Pancreas (tissue), 10 donors: ENCODE measurements around the gene ADGRE2. TPM values are rescaled to one million over a fixed set of nuclear protein-coding genes. Genes with fewer than 3 reads are reported as not detected.

Experiments
- ATAC-seq, 4 donors: fragments of 200-7000 bp; cut with Tn5 transposase; one replicate each; pipeline versions ENCODE4 v1.8.0 to v1.9.1; 2020; ENCODE audit warnings: mild to moderate bottlenecking in 4 of 4, moderate library complexity in 4 of 4
- DNase-seq, 6 donors: peaks; one replicate each; pipeline ENCODE4 v3.0.0-alpha.2; 2020
- FAIRE-seq: peaks from 2 replicates; lab custom pipeline; 2012; peaks lifted over from hg19 to GRCh38; lab: Jason Lieb, UNC
- H3K27ac ChIP-seq, 4 donors: fragments of 200-600 bp; sonication (generic); 1 replicate in 3 of 4; 2 replicates in 1 of 4; pipeline versions ENCODE4 v1.5.0 to v1.8.0; 2020
- H3K27me3 ChIP-seq, 4 donors: fragments of 200-600 bp; one replicate each; pipeline ENCODE4 v1.8.0; 2021
- H3K36me3 ChIP-seq, 3 donors: fragments of 200-600 bp; sonication (generic) in 1 of 3; one replicate each; pipeline versions ENCODE4 v1.5.0 to v1.8.0; 2020 to 2021
- H3K4me1 ChIP-seq, 3 donors: fragments of 200-600 bp; one replicate each; pipeline ENCODE4 v1.8.0; 2021
- H3K4me3 ChIP-seq, 4 donors: fragments of 200-600 bp; sonication (generic) in 2 of 4; one replicate each; pipeline versions ENCODE4 v1.5.0 to v1.8.0; 2020 to 2021
- H3K9me3 ChIP-seq, 4 donors: fragments of 200-600 bp; one replicate each; pipeline ENCODE4 v1.8.0; 2021
- WGBS, 2 donors: extraction: QIAGEN DNeasy Blood & Tissue Kit; methylation state at CpG; one replicate each; pipeline ENCODE4 v1.1.7; 2013; 5-methylcytosine and 5-hydroxymethylcytosine counted together
- intact Hi-C, 3 donors: fragments of 100-400 bp; cut with DNase I; formaldehyde crosslinking; loops; one replicate each; pipeline versions ENCODE4 v1.11.1 to v1.14.2; 2022
- polyA plus RNA-seq, 2 donors: library from polyadenylated mRNA; stranded (reverse); fragments of 200-250 nt; gene quantifications; one replicate each; pipeline ENCODE4 v1.2.3, GENCODE V29; 2013
- total RNA-seq, 6 donors: library from RNA; stranded (reverse); fragmentation: NEBNext Ultra II Directional in 4 of 6; extraction: Animal tissue kit (Norgen Biotek cat#: 25700) in 4 of 6; gene quantifications; one replicate each; pipeline versions ENCODE4 v1.2.1 to v1.2.4, GENCODE V29; 2021 to 2023
- TF ChIP-seq, protein P1 (sequence below), 4 donors: fragments of 200-600 bp; sonication (generic) in 3 of 4; IDR thresholded peaks; one replicate each; pipeline versions ENCODE4 v1.5.0 to v1.8.0; 2021; ENCODE audit warnings: antibody characterized with exemption in 4 of 4
- donor health status: healthy with polysubstance abuse.
- donor health status: DM: no; HTN: no; CAD: no; lungs with moderate emphysema.
- donor health status: DM: no; HTN: no; CAD: no.
- donor health status: control.
- donor health status: control.
- donor health status: Bipolar disorder and iron deficiency.
- donor health status: DM: yes; HTN: yes; CAD: no.
- donor health status: DM: no; HTN: no; CAD: no.
- donor health status: DM: no; HTN: no; CAD: no.
- donor health status: DM: yes; HTN: yes; CAD: no.

Gene ADGRE2
- total and polyA plus RNA-seq, 8 donors: 0.31 to 4.5 (median 0.70) TPM

- Histone ChIP-seq H3K4me1 (peaks cover 0 to 3% (median 0%) of the 10 kb centered on the region in 3 donors), H3K9me3 (no peaks in the 10 kb centered on the region), H3K27me3 (no peaks in the 10 kb centered on the region), H3K27ac (no peak overlapping the region), H3K36me3 (peaks cover 0 to 39% (median 11%) of the 10 kb centered on the region in 3 donors), H3K4me3 (no peak overlapping the region)
- FAIRE-seq (no peak), DNase-seq (no peak), ATAC-seq (no peak)
- TF ChIP-seq, protein P1, sequence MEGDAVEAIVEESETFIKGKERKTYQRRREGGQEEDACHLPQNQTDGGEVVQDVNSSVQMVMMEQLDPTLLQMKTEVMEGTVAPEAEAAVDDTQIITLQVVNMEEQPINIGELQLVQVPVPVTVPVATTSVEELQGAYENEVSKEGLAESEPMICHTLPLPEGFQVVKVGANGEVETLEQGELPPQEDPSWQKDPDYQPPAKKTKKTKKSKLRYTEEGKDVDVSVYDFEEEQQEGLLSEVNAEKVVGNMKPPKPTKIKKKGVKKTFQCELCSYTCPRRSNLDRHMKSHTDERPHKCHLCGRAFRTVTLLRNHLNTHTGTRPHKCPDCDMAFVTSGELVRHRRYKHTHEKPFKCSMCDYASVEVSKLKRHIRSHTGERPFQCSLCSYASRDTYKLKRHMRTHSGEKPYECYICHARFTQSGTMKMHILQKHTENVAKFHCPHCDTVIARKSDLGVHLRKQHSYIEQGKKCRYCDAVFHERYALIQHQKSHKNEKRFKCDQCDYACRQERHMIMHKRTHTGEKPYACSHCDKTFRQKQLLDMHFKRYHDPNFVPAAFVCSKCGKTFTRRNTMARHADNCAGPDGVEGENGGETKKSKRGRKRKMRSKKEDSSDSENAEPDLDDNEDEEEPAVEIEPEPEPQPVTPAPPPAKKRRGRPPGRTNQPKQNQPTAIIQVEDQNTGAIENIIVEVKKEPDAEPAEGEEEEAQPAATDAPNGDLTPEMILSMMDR (IDR thresholded peaks at IDR 0.05): no peak
- WGBS, 2 donors: 86 to 90% methylated on average over 5 of the region's 5 CpGs
- intact Hi-C loops: no loop called here
Measured at GRCh38 chr19:14695471-14695870, 82.9 kb downstream of the ADGRE2 start.

- 81 to 84% methylated on average over 13 of the region's 13 CpGs for WGBS, 2 donors
- no peaks in the 10 kb centered on the region for H3K9me3 ChIP-seq
- H3K4me3 ChIP-seq: no peak overlapping the region
- peaks cover 0 to 32% (median 6%) of the 10 kb centered on the region in 3 donors for H3K36me3 ChIP-seq
- no peak overlapping the region for H3K27ac ChIP-seq
- no peak for DNase-seq
- no peaks in the 10 kb centered on the region for H3K27me3 ChIP-seq
- intact Hi-C loops: no loop called here
- FAIRE-seq: no peak
- H3K4me1 ChIP-seq: peaks cover 0 to 4% (median 0%) of the 10 kb centered on the region in 3 donors
- ATAC-seq: no peak
- TF ChIP-seq, protein P1 (IDR thresholded peaks at IDR 0.05): no peak
Measured at GRCh38 chr19:14694641-14695266, 83.6 kb downstream of the ADGRE2 start.

DNA sequence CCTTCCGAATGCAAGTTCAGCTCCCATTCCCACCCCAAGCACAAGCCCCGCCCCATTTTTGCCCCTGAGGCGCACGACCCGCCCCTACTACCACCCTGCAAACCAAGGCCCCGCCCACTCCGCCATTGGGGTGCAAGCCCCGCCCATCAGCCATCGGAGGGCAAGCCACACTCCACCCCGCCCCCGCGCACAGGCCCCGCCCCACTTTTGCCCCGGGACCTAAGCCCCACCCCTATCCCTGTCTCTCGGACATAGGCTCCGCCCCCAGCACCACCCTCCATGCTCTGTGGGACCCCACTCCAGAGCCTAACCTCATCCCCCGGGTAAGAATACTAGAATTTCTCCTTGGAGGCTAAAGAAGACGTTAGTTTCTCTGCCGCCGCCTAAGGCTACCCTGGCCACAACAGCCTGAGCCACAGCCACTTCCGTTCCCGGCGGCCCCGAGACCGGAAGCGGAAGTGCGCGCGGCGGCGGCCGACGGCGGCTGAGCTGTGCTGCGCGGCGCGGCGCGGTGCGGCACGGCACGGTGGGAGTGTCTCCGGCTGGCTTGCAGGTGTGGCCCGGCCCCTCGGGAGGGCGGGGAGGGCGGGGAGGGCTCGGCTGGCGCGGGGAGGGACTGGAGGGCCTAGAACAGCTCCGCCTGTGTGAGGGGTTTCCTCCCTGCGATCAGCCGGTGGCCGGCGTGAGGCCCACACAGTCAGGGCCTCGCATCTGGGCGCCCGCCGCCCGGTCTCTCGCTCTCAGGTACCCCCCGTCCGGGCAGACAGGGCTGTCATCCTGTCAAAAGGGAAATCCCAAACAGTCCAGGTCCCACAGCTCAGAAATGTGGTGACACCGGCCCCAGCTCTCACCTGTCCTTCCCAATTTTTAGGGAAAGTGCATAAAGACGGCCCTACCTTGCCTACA lies 88.5 kb downstream of the ADGRE2 start, which contains the start of gene ZNF333:
Gene ZNF333 (plus strand): TSS at position 451 of the 906 bp plus-strand sequence. CDS start 3,444 bp downstream, outside the sequence.
- H3K4me3 ChIP-seq: peak within 1 kb of the TSS; percentile 64 to 83 (median 74)
- H3K9me3 ChIP-seq: no peaks in the 10 kb centered on the region
- 0% methylated on average over 54 to 66 of the region's 66 CpGs for WGBS, 2 donors
- no peak for FAIRE-seq
- TF ChIP-seq, protein P1 (IDR thresholded peaks at IDR 0.05): no peak
- intact Hi-C loops: no loop called here
- peak; percentile 97 to 99 (median 98) for ATAC-seq
- peak within 1 kb of the TSS; percentile 89 to 98 (median 91) for H3K27ac ChIP-seq
- H3K27me3 ChIP-seq: no peaks in the 10 kb centered on the region
- H3K36me3 ChIP-seq: peaks cover 0 to under 1% (median 0%) of the 10 kb centered on the region in 3 donors
- peak; percentile 92 to 98 (median 96) for DNase-seq
- peaks cover 0 to 4% (median 0%) of the 10 kb centered on the region in 3 donors for H3K4me1 ChIP-seq

DNA sequence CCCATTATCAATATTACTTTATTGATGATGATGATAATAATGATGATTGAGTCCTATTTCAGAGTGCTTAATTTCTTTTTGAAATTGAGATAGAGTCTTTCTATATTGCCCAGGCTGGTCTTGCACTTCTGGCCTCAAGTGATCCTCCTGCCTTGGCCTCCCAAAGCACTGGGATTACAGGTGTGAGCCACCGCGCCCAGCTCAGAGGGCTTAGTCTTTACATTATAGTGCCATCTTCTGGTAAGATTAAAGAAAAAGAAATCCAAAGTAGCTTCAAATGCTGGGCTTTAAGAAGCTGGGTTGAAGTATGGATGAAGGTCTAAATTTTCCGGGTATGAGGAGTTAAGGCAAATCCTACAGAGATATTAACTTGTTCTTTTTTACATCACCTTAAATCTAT lies 91.9 kb downstream of the ADGRE2 start:
- WGBS, 2 donors: 34 to 43% methylated on average over 3 of the region's 3 CpGs
- H3K27ac ChIP-seq: no peak overlapping the region
- no peaks in the 10 kb centered on the region for H3K36me3 ChIP-seq
- peaks cover 0 to 4% (median 0%) of the 10 kb centered on the region in 3 donors for H3K4me1 ChIP-seq
- no peak for FAIRE-seq
- no peaks in the 10 kb centered on the region for H3K9me3 ChIP-seq
- TF ChIP-seq, protein P1 (IDR thresholded peaks at IDR 0.05): no peak
- no peak for DNase-seq
- no peak overlapping the region for H3K4me3 ChIP-seq
- ATAC-seq: no peak
- intact Hi-C loops: no loop called here
- peaks cover 0 to 8% (median 0%) of the 10 kb centered on the region in 4 donors for H3K27me3 ChIP-seq
